C4-2B (cell line): ENCODE data around the gene NUDT1.

Experiments used
- CTCF ChIP-seq: fragments of 450-650 bp; conservative IDR thresholded peaks from 2 replicates; pipeline ENCODE4 v1.5.1; 2017; ENCODE audit warnings: mild to moderate bottlenecking
- ZFX ChIP-seq: fragments of 450-650 bp; IDR thresholded peaks from 2 replicates; pipeline ENCODE4 v1.6.1; 2017

GRCh38 chr7:2243458-2243857 lies 1.4 kb downstream of the NUDT1 start:
- TF ChIP-seq CTCF (no peak), ZFX (no peak)
